IPS-NIHi11 (cell line): ENCODE measurements around the gene FCF1.
"Not testable (repeated sequence)": the region's sequence is repeated elsewhere in the genome, so short reads cannot be mapped to it uniquely, and the experiment has no call there.

Experiments
- DNase-seq: peaks from one replicate; pipeline ENCODE4 v3.0.0; 2012; ENCODE audit warnings: mixed read lengths, low spot score

FCF1 gene

GRCh38 chr14:74698465-74698864 is 14.5 kb upstream of the FCF1 start:
- no peak for DNase-seq

- no peak for DNase-seq
Measured at GRCh38 chr14:74702293-74702692, 10.7 kb upstream of the FCF1 start.

GRCh38 chr14:74703043-74703442 is 9.9 kb upstream of the FCF1 start:
- no peak for DNase-seq

- DNase-seq = no peak
Measured at GRCh38 chr14:74704656-74705055, 8.3 kb upstream of the FCF1 start.

DNA sequence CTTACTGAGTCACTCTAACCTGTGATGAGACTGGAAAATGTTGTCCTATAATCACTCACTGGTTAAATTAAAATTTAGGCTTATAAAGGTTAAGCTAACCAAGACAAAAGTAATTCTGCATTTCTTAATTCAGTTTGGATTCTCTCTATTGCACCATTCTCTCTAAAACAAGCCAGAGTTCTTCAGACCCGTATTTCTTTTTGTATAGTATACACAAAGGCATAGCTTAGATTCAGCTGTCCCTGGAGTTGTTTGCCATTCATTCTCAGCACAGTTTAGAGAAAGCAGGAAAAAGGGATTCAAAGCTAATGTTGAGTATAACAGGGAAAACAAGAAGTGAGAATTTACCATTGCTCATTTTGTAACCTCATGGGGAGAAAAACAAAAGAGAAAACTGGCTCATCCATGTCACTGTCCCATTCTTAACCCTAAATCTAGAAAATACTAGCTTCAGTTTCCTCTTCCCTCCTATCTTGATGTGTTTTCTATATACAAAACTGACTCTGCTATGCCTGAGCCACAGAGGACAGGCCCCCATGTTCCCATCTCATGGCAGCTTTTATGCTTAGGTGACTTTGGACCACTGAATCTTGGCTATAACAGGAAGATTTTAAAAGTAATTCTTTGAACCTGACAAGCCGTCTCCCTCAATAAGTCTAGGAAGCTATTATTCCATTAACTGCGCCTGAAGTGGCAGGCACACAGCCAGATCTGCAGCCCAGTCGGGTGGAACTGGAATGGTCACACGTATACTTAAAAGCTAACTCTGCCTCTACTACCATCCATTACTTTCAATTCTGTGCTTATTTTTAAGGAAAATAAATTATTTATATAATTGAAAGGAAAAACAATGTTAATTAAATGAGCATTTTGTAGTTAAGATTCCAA is 7.1 kb upstream of the FCF1 start:
- no peak for DNase-seq

- no peak for DNase-seq
Measured at GRCh38 chr14:74710480-74710879, 2.5 kb upstream of the FCF1 start.

DNA sequence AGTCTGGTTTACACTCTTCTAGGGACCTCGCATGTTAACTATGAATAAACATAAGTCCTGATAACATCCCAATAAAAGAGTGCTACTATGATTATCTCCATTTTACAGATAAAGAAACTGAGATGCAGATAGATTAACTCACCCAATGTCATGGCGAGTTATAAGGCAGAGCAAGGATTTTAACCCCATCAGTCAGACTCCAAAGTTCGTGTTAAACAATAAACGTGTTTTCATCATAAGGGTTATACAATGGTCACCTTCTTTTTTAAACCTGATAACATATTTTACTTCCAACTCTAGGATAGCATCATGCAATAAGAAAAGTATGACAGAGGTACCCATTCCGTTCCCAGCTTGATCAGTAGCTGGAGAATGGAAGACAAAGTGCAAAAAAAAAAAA is 1.3 kb upstream of the FCF1 start:
- no peak for DNase-seq

GRCh38 chr14:74713395-74713735 is 421 bp downstream of the FCF1 start:
- DNase-seq = no peak

- no peak for DNase-seq
Measured at GRCh38 chr14:74720526-74720925, 7.6 kb downstream of the FCF1 start.

GRCh38 chr14:74723134-74723533 is 10.2 kb downstream of the FCF1 start:
- no peak for DNase-seq

DNA sequence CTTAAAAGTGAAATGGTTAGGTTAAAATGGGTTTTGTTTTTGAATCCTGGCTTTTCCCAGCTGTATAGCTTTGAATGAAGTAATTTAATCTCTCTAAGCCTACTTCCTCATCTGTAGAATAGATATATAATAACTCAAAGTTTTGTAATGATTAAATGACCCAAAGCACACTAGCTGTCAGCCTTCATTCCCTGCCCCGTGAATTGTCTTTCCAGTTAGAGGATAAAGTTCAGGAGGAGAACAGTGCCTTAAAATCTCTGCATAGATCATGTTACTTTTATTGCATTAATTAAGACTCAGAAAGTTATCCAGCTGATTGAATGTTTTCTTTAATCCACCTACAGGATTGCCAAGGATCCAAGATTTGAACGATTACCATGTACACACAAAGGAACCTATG is 19.4 kb downstream of the FCF1 start:
- DNase-seq = no peak

- no peak for DNase-seq
Measured at GRCh38 chr14:74733221-74733620, 20.3 kb downstream of the FCF1 start.

DNA sequence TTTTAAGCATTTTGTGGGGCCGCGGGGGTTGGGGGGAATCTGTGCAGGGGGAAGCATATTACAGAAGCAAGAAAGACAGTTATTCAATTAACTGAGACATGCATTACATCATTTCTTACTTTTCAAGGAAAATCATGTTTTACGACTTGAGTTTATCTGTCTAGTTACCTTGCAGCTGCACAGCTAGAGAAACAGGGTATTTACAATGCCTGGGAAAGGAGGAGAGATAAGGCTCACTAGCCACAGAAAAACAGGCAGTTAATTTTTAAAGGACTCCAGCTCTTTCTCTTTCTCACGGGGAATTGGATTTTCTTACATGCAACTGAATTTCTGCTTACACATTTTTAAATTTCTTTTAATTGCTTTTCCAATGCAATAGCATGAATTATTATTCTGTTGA is 22.2 kb downstream of the FCF1 start:
- no peak for DNase-seq

GRCh38 chr14:74737753-74738325 is 24.9 kb downstream of the FCF1 start:
- no peak for DNase-seq

DNA sequence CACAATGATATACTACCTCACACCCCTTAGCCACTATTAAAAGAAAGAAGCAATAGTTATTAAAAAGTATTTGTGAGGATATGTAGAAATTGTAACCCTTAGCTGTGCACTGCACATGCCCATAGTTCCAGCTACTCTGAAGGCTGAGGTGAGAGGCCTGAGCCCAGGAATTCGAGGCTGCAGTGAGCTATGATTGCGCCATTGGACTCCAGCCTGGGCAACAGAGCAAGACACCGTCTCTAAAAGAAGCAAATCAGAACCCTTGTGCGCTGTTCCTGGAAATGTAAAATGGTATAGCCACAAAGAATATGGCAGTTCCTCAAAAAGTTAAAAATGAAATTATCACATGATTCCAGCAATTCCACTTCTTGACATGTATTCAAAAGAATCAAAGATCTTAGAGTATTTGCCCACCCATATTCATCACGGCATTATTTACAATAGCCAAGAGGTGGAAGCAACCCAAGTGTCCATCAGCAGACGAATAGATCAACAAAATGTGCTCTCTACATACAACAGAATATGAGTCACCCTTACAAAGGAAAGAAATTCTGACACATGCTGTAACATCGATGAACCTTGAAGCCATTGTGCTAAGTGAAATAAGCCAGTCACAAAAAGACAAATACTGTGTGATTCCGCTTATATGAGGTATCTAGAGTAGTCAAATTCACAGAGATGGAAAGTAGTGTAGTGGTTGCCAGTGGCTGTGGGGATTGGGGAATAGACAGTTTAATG is 26.5 kb downstream of the FCF1 start:
- no peak for DNase-seq

- DNase-seq = no peak
Measured at GRCh38 chr14:74747237-74747636, 34.3 kb downstream of the FCF1 start.

DNA sequence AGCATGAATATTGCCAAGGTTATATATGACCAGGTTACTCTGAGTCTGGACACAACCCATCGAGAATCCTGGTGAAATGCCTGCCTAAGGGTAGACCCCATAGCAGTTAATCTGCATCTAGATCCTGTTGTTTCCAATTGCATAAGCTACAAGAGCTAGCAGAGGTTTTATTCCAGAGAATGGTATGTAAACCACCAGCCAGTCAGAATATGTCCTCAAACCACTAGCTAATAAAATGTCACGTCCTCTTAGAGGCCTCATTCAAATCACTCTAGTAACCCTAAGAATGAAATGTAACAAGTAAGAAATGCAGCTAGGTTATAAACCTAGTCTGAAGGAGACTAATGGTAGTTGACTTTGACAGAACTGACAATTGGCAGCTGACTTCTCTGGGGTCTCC is 41.2 kb downstream of the FCF1 start:
- no peak for DNase-seq

DNA sequence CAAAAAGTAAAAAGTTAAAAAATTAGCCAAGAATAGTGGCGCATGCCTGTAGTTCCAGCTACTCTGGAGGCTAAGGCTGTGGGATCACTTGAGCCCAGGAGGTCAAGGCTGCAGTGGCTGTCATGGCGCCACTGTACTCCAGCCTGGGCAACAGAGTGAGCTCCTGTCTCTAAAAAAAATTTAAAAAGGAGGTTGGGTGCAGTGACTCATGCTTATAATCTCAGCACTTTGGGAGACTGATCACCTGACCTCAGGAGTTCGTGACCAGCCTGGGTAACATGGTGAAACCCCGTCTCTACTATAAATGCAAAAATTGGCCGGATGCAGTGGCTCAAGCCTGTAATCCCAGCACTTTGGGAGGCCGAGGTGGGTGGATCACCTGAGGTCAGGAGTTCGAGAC is 42.0 kb downstream of the FCF1 start:
- no peak for DNase-seq

GRCh38 chr14:74756326-74756725 is 43.4 kb downstream of the FCF1 start:
- DNase-seq = peak; percentile 57

DNA sequence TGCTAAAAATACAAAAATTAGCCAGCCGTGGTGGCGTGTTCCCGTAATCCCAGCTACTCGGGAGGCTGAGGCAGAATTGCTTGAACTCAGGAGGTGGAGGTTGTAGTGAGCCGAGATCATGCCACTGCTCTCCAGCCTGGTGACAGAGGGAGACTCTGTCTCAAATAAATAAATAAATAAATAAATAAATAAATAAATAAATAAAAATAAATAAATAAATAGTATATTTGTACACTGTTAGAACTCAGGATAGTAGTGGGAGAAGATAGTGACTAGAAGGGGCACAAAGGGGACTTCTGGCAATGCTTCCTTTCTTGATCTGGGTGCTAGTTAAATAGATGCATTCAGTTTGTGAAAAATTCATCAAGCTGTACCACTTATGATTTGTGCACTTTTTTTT is 45.6 kb downstream of the FCF1 start:
- DNase-seq = not testable (repeated sequence)

DNA sequence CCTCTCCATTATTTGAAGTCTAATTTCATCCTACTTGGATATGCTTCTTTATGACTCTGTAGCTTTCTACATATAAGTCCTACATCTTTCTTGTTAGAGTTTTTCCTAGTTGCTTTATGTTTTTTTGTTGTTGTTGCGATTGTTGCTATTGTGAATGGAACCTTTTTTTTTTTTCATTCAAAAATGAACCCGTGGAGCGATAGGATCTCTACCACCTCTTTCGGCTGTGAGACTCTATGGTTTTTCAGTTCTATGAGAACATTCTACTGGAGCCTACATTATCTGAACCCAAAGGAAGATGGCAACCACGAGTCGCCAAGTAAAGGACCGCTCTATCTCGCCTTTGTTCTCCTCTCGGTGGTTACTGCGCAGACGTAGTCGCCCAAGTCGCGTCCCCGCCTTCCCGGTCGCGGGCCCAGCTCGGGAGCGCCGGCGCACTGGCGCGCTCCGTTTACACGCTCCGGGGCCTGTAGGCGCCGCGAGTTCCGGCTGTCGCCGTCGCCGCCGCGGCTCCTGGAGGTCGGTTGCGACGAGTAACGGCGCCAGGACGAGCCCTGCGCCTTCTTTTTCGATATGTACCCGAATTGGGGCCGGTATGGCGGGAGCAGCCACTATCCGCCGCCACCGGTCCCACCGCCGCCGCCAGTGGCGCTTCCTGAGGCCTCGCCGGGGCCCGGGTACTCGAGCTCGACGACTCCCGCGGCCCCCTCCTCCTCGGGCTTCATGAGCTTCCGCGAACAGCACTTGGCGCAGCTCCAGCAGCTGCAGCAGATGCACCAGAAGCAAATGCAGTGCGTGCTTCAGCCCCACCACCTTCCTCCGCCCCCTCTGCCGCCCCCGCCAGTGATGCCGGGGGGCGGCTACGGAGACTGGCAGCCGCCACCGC is 50.2 kb downstream of the FCF1 start, which contains the start of gene YLPM1:
TSS of gene YLPM1 (plus strand) at position 400 of the 886 bp plus-strand sequence. CDS start at position 574, 174 bp downstream.
- peak; percentile 97 for DNase-seq
